K562 (cell line): ENCODE data around the gene ICA1. TPM values are rescaled to one million over a fixed set of nuclear protein-coding genes. Genes with fewer than 3 reads are reported as not detected.

Experiments
- CBX2 ChIP-seq: fragments of 200-600 bp; sonication (generic); IDR thresholded peaks from one replicate; pipeline ENCODE4 v1.6.1; 2012; ENCODE audit warnings: mild to moderate bottlenecking, low read length, inconsistent platforms; ENCODE audit not compliant: insufficient read depth, poor library complexity, severe bottlenecking
- CTBP1 ChIP-seq: fragments of 450-650 bp; IDR thresholded peaks from 2 replicates; pipeline ENCODE4 v1.6.1; 2016; ENCODE audit warnings: borderline replicate concordance
- ELK1 ChIP-seq: sonication (generic); formaldehyde crosslinking; IDR thresholded peaks from 2 replicates; pipeline ENCODE4 v1.8.1; 2022; ENCODE audit warnings: missing genetic modification reagents
- FOXM1 ChIP-seq, 2 experiments: fragments of 450-650 bp in 1 of 2; sonication (generic) in 1 of 2; formaldehyde crosslinking in 1 of 2; IDR thresholded peaks; 2 replicates each; pipeline versions ENCODE4 v1.6.1 to v1.9.0; 2017 to 2022; ENCODE audit warnings: low read depth in 2 of 2, mild to moderate bottlenecking in 2 of 2, missing genetic modification reagents in 1 of 2, moderate library complexity in 1 of 2
- GATAD2B ChIP-seq: fragments of 450-650 bp; IDR thresholded peaks from 2 replicates; pipeline ENCODE4 v1.6.1; 2017; ENCODE audit warnings: mild to moderate bottlenecking, borderline replicate concordance
- HOXB6 ChIP-seq: fragments of 250-450 bp; sonication (Bioruptor Pico); IDR thresholded peaks from 2 replicates; pipeline ENCODE4 v1.5.1; 2022; ENCODE audit warnings: mild to moderate bottlenecking, borderline replicate concordance
- ID3 ChIP-seq, 2 experiments: fragments of 250-450 bp in 1 of 2; fragments of 450-650 bp in 1 of 2; sonication (Bioruptor Pico) in 1 of 2; IDR thresholded peaks; 2 replicates each; pipeline versions ENCODE4 v1.6.1 to v1.8.0; 2016 to 2021; ENCODE audit warnings: mild to moderate bottlenecking in 2 of 2, moderate library complexity in 2 of 2, missing compliant biosample characterization in 1 of 2, missing genetic modification characterization in 1 of 2
- KDM2B ChIP-seq: fragments of 250-450 bp; sonication (Bioruptor Pico); IDR thresholded peaks from 2 replicates; pipeline ENCODE4 v1.8.0; 2021; ENCODE audit warnings: mild to moderate bottlenecking, moderate library complexity
- KLF1 ChIP-seq: fragments of 450-650 bp; IDR thresholded peaks from 2 replicates; pipeline ENCODE4 v1.6.1; 2016; ENCODE audit warnings: missing genetic modification characterization, missing compliant biosample characterization
- NR0B1 ChIP-seq: fragments of 450-650 bp; IDR thresholded peaks from one replicate; pipeline ENCODE4 v1.6.1; 2018; ENCODE audit warnings: mild to moderate bottlenecking, moderate library complexity; ENCODE audit not compliant: partially characterized antibody
- NR2C1 ChIP-seq, 2 experiments: fragments of 450-650 bp; IDR thresholded peaks; 2 replicates each; pipeline ENCODE4 v1.6.1; 2017; ENCODE audit warnings: mild to moderate bottlenecking in 2 of 2, antibody characterized with exemption in 1 of 2, inconsistent platforms in 1 of 2, missing compliant biosample characterization in 1 of 2, missing genetic modification characterization in 1 of 2
- SOX6 ChIP-seq: fragments of 450-650 bp; IDR thresholded peaks from 2 replicates; pipeline ENCODE4 v1.6.1; 2014; ENCODE audit warnings: mild to moderate bottlenecking
- SP1 ChIP-seq: sonication (generic); formaldehyde crosslinking; IDR thresholded peaks from 2 replicates; pipeline ENCODE4 v1.8.1; 2022; ENCODE audit warnings: mild to moderate bottlenecking, missing genetic modification reagents
- THAP7 ChIP-seq: fragments of 250-450 bp; sonication (Bioruptor Pico); IDR thresholded peaks from 2 replicates; pipeline ENCODE4 v1.5.0; 2021
- TRIM24 ChIP-seq, 2 experiments: fragments of 450-650 bp; IDR thresholded peaks; 2 replicates each; pipeline ENCODE4 v1.6.1; 2016
- ZBTB26 ChIP-seq: fragments of 450-650 bp; formaldehyde crosslinking; IDR thresholded peaks from 2 replicates; pipeline ENCODE4 v1.4.0; 2022; ENCODE audit warnings: missing genetic modification characterization
- ZBTB33 ChIP-seq: sonication (generic); formaldehyde crosslinking; IDR thresholded peaks from 2 replicates; pipeline ENCODE4 v1.8.1; 2023; ENCODE audit warnings: mild to moderate bottlenecking, missing genetic modification reagents
- ZEB2 ChIP-seq: fragments of 450-650 bp; IDR thresholded peaks from 2 replicates; pipeline ENCODE4 v1.6.1; 2016
- ZNF589 ChIP-seq: fragments of 200-800 bp; sonication (Bioruptor generic); IDR thresholded peaks from 2 replicates; pipeline ENCODE4 v1.6.1; 2016; ENCODE audit warnings: low read depth, missing genetic modification characterization, missing compliant biosample characterization
- polyA plus RNA-seq, 8 experiments: library from polyadenylated mRNA; depleted of rRNA in 4 of 8; stranded (reverse) in 5 of 8; unstranded in 3 of 8; fragments of >200 nt; fragmentation: Nextera tagmentation in 2 of 8; fragmentation: Illumina TruSeq in 1 of 8; extraction: Ambion mirVana in 2 of 8; extraction: Trizol in 1 of 8; gene quantifications; 2 replicates each; pipeline versions ENCODE4 v1.2.1 to v1.2.3, GENCODE V29; 2011 to 2014; ENCODE audit warnings: inconsistent platforms in 1 of 8, missing spikeins in 1 of 8
- total RNA-seq, 7 experiments: library from RNA; depleted of rRNA in 6 of 7; stranded (reverse); fragments of >200 nt in 6 of 7; fragmentation: Illumina TruSeq in 2 of 7; extraction: Trizol in 2 of 7; gene quantifications; 2 replicates each; pipeline versions ENCODE4 v1.2.1 to v1.2.3, GENCODE V29; 2011 to 2021; ENCODE audit warnings: low replicate concordance in 1 of 7

Gene ICA1
- total and polyA plus RNA-seq, 9 of the 15 experiments (the other 6 are each of a cell fraction or from before 2014, with no cell fraction given), result 7.1 to 22.3 (median 16.4) TPM

GRCh38 chr7:8232999-8233847 lies 28.7 kb downstream of the ICA1 start (continued):
- TF ChIP-seq SOX6, result peak; percentile 83
- no peak for TF ChIP-seq ELK1
- peak; percentile 72 for TF ChIP-seq FOXM1 (IDR thresholded peaks at IDR 0.05; ENCODE audit: low read depth)
- TF ChIP-seq FOXM1 (CRISPR knock-in tag; IDR thresholded peaks at IDR 0.05; ENCODE audit: low read depth), result no peak
- TF ChIP-seq ZEB2, result peak; percentile 95
- no peak for TF ChIP-seq THAP7 (CRISPR knock-in tag)
- no peak for TF ChIP-seq HOXB6 (CRISPR knock-in tag)
- TF ChIP-seq ZNF589 (CRISPR knock-in tag), result no peak
- TF ChIP-seq KLF1 (tag), result no peak
- no peak for TF ChIP-seq KDM2B (CRISPR knock-in tag)
- no peak for TF ChIP-seq CBX2
- no peak; the same call in 1 of the 2 replicates for TF ChIP-seq GATAD2B
- peak; percentile 37; the same call in 1 of the 2 replicates for TF ChIP-seq NR2C1 (IDR thresholded peaks at IDR 0.05)
- TF ChIP-seq NR2C1 (tag; IDR thresholded peaks at IDR 0.05), result no peak
- TF ChIP-seq ZBTB26, result no peak
- TF ChIP-seq CTBP1, result peak; percentile 87
- no peak for TF ChIP-seq NR0B1
- peak; percentile 77 to 87 for TF ChIP-seq TRIM24 (IDR thresholded peaks at IDR 0.05)
- no peak; the same call in 1 of the 2 replicates for TF ChIP-seq SP1
- peak; percentile 60 for TF ChIP-seq ZBTB33 (CRISPR knock-in tag)
- TF ChIP-seq ID3 (CRISPR knock-in tag; IDR thresholded peaks at IDR 0.05), result no peak
- peak; percentile 38; the same call in 1 of the 2 replicates for TF ChIP-seq ID3 (tag; IDR thresholded peaks at IDR 0.05)
